ENCODE data around the gene TLR9.

DNA sequence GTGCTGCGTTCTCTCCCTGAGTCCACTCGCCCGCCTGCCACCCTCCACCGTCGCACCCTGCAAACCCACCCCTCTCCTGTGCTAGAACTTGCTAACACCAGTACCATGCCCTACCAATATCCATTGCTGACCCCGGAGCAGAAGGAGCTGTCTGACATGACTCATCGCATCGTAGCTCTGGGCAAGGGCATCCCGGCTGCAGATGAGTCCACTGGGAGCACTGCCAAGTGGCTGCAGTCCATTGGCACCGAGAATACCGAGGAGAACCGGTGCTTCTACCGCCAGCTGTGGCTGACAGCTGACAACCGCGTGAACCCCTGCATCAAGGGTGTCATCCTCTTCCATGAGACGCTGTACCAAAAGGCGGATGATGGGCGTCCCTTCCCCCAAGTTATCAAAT is 32.4 kb downstream of the TLR9 start:
- no peak for TF ChIP-seq CTCF (IDR thresholded peaks at IDR 0.05)
- TF ChIP-seq EP300 (IDR thresholded peaks at IDR 0.05) = no peak
- no peak for TF ChIP-seq POLR2A (IDR thresholded peaks at IDR 0.05; ENCODE audit: low read depth)
